Stimulated activated CD4-positive, alpha-beta T cell treated with anti-CD3 and anti-CD28 coated beads, Interleukin-12 subunit alpha, Interleukin-12 subunit beta, amount 100 ng/mL, for 24 hours (primary cell): ENCODE data around the gene RALGDS.
A peak's percentile ranks its signal among the peaks of the same experiment; 100 is the strongest.

ENCODE experiments used
- DNase-seq, 2 experiments: peaks; one replicate each; pipeline ENCODE4 v3.0.0-alpha.2; 2020; ENCODE audit warnings: low read depth in 2 of 2

The RALGDS gene

GRCh38 chr9:133119103-133119845, 1.8 kb downstream of the RALGDS start:
- no peak for DNase-seq

- no peak for DNase-seq
These were observed 2.5 kb downstream of the RALGDS start for GRCh38 chr9:133118568-133118967.

GRCh38 chr9:133118179-133118520, 2.9 kb downstream of the RALGDS start:
- no peak for DNase-seq

GRCh38 chr9:133117271-133118178, 3.5 kb downstream of the RALGDS start:
- DNase-seq: no peak

- no peak for DNase-seq
These were observed 4.5 kb downstream of the RALGDS start for GRCh38 chr9:133116346-133117231.

GRCh38 chr9:133115604-133116345, 5.3 kb downstream of the RALGDS start:
- DNase-seq: peak; percentile 52 to 60

GRCh38 chr9:133114886-133115603, 6.0 kb downstream of the RALGDS start:
- DNase-seq: no peak

- DNase-seq: no peak
These were observed 6.8 kb downstream of the RALGDS start for GRCh38 chr9:133113949-133114885.

- no peak for DNase-seq
These were observed 7.7 kb downstream of the RALGDS start for GRCh38 chr9:133113163-133113948.

GRCh38 chr9:133112663-133113026, 8.4 kb downstream of the RALGDS start:
- DNase-seq: no peak

GRCh38 chr9:133111808-133112662, 9.0 kb downstream of the RALGDS start:
- DNase-seq: no peak

GRCh38 chr9:133109931-133110650, 10.9 kb downstream of the RALGDS start:
- DNase-seq: no peak

GRCh38 chr9:133108794-133109641, 12.0 kb downstream of the RALGDS start:
- no peak for DNase-seq

GRCh38 chr9:133107961-133108793, 12.9 kb downstream of the RALGDS start:
- DNase-seq: no peak

- DNase-seq: no peak
These were observed 13.8 kb downstream of the RALGDS start for GRCh38 chr9:133107245-133107722.
